Measurements from ENCODE around the gene HSD3B1.

Gene HSD3B1

DNA sequence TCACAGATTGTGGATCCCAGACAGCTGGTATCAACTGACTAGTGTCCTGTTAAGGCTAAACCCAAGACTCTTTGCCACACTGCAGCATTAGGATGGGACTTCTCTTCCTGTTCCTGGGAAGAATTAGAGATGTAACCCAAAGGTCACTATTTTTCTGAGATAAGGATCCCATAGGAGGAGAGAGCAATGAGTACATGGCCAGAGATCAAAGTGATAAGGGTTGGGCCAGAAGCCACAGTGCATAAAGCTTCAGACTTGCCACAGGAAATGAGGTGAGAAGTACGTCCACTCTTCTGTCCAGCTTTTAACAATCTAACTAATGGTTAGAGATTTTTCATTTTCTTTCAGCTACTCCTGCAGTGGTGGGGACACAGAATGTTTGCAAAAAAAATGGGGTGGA, at the start of gene HSD3B1:
Gene HSD3B1 (plus strand): TSS at position 270 of the 400 bp plus-strand sequence. CDS start 267 bp downstream, outside the sequence.
- Histone ChIP-seq H3K27me3 (ENCODE audit: insufficient read depth, low read length) (no peaks in the 10 kb centered on the region), H2AFZ (ENCODE audit: low read depth, low read length) (no peak within 1 kb of the TSS), H3K4me1 (ENCODE audit: insufficient read depth, low read length) (peaks cover 2% of the 10 kb centered on the region), H3K36me3 (ENCODE audit: insufficient read depth, low read length) (no peaks in the 10 kb centered on the region), H3K4me3 (ENCODE audit: low read length) (no peak within 1 kb of the TSS), H3K9me3 (ENCODE audit: low read length) (no peaks in the 10 kb centered on the region)

DNA sequence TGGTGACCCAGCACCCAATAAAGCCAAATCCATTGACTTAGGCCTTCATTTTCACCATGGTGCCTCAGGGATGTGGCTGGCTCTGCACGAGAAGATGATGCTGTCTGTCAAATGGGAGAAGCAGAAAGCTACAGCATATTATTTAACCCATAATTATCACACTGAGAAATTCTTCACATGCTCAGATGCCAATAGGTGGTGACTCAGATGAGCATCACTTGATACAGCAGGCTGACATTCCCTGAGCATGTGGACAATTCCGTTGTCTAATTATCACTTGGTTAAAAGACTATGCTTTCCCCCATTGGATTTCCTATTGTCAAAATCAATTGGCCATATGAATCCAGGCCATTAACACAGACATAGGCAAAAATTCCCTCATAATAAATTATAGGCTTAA, 44.0 kb upstream of the HSD3B1 start:
- Histone ChIP-seq H2AFZ (ENCODE audit: low read depth, low read length) (no peak overlapping the region), H3K36me3 (ENCODE audit: insufficient read depth, low read length) (no peaks in the 10 kb centered on the region), H3K4me3 (ENCODE audit: low read length) (no peak overlapping the region), H3K27me3 (ENCODE audit: insufficient read depth, low read length) (no peaks in the 10 kb centered on the region), H3K9me3 (ENCODE audit: low read length) (no peaks in the 10 kb centered on the region), H3K4me1 (ENCODE audit: insufficient read depth, low read length) (no peaks in the 10 kb centered on the region)

DNA sequence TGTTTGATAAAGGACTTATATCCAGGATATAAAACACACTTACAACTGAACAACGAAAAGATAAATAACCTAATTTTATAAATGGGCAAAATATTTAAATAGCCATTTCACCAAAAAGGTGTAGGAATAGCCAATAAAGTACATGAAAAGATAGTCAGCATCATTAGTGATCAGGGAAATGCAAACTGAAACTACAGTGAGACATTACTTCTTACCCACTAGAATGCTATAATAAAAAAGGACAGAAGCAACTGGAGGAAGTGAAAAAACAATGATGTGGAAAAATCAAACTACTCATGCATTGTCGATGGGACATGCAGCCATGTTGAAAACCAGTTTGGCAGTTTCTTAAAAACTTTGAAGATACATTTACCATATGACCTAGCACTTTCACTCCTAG, 43.4 kb upstream of the HSD3B1 start:
- Histone ChIP-seq H3K4me3 (ENCODE audit: low read length) (no peak overlapping the region), H3K9me3 (ENCODE audit: low read length) (no peaks in the 10 kb centered on the region), H3K36me3 (ENCODE audit: insufficient read depth, low read length) (no peaks in the 10 kb centered on the region)

DNA sequence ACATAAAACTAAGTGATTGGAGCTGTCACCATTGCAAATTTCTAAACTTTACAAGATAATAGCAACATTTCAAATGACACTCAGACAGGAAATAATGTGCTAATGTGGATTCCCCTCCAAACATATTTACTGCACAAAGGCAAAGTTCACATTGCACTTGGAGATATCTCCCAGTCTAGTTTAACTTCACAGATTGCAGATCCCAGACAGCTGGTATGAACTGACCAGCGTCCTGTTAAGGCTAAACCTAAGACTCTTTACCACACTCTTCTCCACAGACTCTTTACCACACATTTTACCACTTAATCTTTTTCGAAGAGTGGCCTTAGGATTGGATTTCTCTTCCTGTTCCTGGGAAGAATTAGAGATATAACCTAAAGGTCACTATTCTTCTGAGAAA, 40.6 kb upstream of the HSD3B1 start:
- Histone ChIP-seq H3K9me3 (ENCODE audit: low read length) (no peaks in the 10 kb centered on the region), H2AFZ (ENCODE audit: low read depth, low read length) (no peak overlapping the region), H3K36me3 (ENCODE audit: insufficient read depth, low read length) (no peaks in the 10 kb centered on the region), H3K27me3 (ENCODE audit: insufficient read depth, low read length) (no peaks in the 10 kb centered on the region), H3K4me3 (ENCODE audit: low read length) (no peak overlapping the region), H3K4me1 (ENCODE audit: insufficient read depth, low read length) (no peaks in the 10 kb centered on the region)

More for the DNA sequence above, 43.4 kb upstream of the HSD3B1 start:
- Histone ChIP-seq H3K4me1 (ENCODE audit: insufficient read depth, low read length) (no peaks in the 10 kb centered on the region), H2AFZ (ENCODE audit: low read depth, low read length) (no peak overlapping the region), H3K27me3 (ENCODE audit: insufficient read depth, low read length) (no peaks in the 10 kb centered on the region)

DNA sequence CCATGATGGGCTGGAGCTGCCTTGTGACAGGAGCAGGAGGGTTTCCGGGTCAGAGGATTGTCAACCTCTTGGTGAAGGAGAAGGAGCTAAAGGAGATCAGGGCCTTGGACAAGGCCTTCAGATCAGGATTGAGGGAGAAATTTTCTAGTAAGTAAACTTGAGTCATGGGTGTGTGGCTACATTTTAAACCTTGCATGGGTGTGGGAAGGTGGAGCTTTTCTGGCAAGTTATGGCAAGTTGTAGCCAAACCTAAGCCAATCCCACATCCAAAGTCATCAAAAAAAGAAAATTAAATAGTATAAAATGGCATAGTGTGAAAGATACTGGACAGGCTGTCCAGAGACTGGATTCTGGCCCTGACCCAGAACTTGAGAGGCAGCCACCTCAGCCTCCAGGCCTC, 39.8 kb upstream of the HSD3B1 start:
- peaks cover 3% of the 10 kb centered on the region for H3K27me3 ChIP-seq (ENCODE audit: insufficient read depth, low read length)
- no peaks in the 10 kb centered on the region for H3K4me1 ChIP-seq (ENCODE audit: insufficient read depth, low read length)
- H3K9me3 ChIP-seq (ENCODE audit: low read length), result no peaks in the 10 kb centered on the region
- no peak overlapping the region for H2AFZ ChIP-seq (ENCODE audit: low read depth, low read length)
- no peaks in the 10 kb centered on the region for H3K36me3 ChIP-seq (ENCODE audit: insufficient read depth, low read length)
- no peak overlapping the region for H3K4me3 ChIP-seq (ENCODE audit: low read length)

DNA sequence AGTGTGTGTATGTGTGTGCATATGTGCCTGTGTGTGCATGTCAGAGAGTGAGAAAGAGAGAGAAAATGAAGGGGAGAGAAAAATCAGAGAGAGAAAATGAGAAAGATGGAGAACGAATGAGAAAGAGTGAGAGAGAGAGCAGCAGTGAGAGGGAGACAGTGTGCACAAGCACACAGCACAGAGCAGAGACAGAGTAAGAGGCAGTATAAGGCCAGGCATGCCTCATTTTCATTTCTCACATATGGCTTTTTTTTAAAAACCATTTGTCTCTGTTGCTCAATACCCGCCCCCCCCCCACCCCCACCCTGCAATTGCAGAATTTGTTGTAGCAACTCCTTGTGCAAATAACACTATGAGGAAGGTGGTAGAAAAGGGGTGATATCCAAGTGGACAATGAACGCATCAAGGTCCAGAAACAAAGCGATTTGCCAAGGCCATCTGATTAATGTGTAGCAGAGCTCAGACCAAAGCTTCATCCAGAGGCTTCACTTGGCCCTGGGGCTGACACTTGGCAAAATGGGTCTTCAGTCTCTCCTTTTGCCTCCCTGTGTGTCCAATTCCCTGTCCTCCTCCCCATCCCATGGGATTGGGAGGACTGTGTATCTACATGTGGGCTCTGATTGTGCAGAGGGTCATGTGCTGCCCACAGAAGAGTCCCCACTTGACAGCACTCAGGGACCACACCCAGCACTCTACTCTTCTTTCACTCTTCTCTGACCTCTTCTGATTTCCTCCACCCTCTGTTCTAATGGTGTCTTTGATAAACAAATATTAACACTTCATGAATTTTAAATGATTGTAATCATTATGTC, 38.9 kb upstream of the HSD3B1 start:
- no peak overlapping the region for H3K4me3 ChIP-seq (ENCODE audit: low read length)
- H3K36me3 ChIP-seq (ENCODE audit: insufficient read depth, low read length), result no peaks in the 10 kb centered on the region
- no peaks in the 10 kb centered on the region for H3K4me1 ChIP-seq (ENCODE audit: insufficient read depth, low read length)
- peaks cover 3% of the 10 kb centered on the region for H3K27me3 ChIP-seq (ENCODE audit: insufficient read depth, low read length)
- no peaks in the 10 kb centered on the region for H3K9me3 ChIP-seq (ENCODE audit: low read length)
- H2AFZ ChIP-seq (ENCODE audit: low read depth, low read length), result no peak overlapping the region

DNA sequence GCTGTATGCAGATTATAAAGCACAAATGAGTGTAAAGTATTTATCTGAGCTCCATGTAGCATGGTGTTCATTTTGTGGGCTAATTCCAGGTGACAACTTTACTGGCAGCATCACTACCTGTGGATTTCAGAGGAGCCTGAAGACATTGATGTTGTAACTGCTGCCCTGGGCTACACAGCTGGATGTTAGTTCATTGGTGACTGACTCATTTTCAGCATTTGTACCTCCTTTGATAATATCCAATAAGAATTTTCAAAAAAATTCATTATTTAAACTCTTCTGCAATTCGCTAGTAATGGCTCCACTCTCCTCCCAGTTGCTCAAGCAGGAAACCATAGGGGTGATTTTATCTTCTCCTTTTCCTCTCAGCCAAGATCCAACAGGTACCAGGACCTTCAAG, 37.3 kb upstream of the HSD3B1 start:
- Histone ChIP-seq H3K4me3 (ENCODE audit: low read length) (no peak overlapping the region), H3K4me1 (ENCODE audit: insufficient read depth, low read length) (no peaks in the 10 kb centered on the region), H3K27me3 (ENCODE audit: insufficient read depth, low read length) (peaks cover 3% of the 10 kb centered on the region), H3K36me3 (ENCODE audit: insufficient read depth, low read length) (no peaks in the 10 kb centered on the region), H2AFZ (ENCODE audit: low read depth, low read length) (no peak overlapping the region), H3K9me3 (ENCODE audit: low read length) (no peaks in the 10 kb centered on the region)

DNA sequence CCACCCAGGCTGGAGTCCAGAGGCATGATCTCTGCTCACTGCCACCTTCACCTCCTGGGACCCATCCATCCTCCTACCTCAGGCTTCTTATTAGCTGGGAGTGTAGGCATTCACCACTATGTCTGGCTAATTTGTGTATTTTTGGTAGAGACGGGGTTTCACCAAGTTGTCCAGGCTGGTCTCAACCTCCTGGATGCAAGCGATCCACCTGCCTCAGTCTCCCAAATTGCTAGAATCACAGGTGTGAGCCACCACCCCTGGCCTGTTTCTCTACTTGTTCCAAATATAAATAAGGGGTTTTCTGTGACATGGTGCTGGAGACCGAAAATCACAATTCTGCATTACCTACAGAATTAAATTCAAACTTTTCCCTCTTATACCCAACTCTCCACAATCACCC, 36.6 kb upstream of the HSD3B1 start:
- Histone ChIP-seq H3K27me3 (ENCODE audit: insufficient read depth, low read length) (peaks cover 3% of the 10 kb centered on the region), H3K9me3 (ENCODE audit: low read length) (no peaks in the 10 kb centered on the region), H2AFZ (ENCODE audit: low read depth, low read length) (no peak overlapping the region), H3K4me3 (ENCODE audit: low read length) (no peak overlapping the region), H3K36me3 (ENCODE audit: insufficient read depth, low read length) (no peaks in the 10 kb centered on the region), H3K4me1 (ENCODE audit: insufficient read depth, low read length) (no peaks in the 10 kb centered on the region)

DNA sequence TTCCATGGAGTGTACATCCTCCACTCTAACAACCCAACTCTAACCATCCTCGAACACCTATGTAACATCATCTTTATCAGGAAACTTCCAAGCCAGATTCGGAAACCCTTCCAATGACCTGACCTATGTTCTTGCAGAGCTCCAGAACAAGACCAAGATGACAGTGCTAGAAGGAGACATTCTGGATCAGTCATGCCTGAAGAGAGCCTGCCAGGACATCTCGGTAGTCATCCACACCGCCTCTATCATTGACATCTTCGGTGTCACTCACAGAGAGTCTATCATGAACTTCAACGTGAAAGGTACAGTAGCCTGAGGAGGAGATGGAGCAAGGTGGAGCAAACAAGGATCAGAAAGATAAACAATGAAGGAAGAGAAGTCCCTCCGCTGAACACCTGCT, 36.1 kb upstream of the HSD3B1 start:
- no peaks in the 10 kb centered on the region for H3K9me3 ChIP-seq (ENCODE audit: low read length)
- no peak overlapping the region for H3K4me3 ChIP-seq (ENCODE audit: low read length)
- no peak overlapping the region for H2AFZ ChIP-seq (ENCODE audit: low read depth, low read length)
- H3K36me3 ChIP-seq (ENCODE audit: insufficient read depth, low read length), result no peaks in the 10 kb centered on the region
- H3K4me1 ChIP-seq (ENCODE audit: insufficient read depth, low read length), result no peaks in the 10 kb centered on the region
- H3K27me3 ChIP-seq (ENCODE audit: insufficient read depth, low read length), result peaks cover 3% of the 10 kb centered on the region

DNA sequence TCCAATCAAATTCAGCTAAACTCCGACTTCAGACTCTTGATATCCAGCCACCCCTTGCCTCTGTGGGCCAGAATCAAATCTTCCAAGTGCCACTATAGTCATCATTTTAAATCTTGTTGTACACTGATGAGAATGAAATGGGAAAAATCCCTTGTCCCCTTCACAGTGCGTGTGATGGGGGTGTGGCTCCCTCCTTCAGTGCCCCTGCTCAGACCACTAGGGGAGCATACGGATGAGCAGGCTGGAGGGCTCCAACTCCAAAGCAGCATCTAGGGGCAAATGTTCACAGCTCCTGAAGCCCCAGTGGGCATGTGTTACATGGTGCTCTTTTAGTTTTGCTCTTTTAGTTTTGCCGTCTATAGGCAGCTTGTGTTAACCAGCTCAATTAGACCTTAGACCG, 35.4 kb upstream of the HSD3B1 start:
- H3K36me3 ChIP-seq (ENCODE audit: insufficient read depth, low read length), result no peaks in the 10 kb centered on the region
- H3K4me1 ChIP-seq (ENCODE audit: insufficient read depth, low read length), result no peaks in the 10 kb centered on the region
- H2AFZ ChIP-seq (ENCODE audit: low read depth, low read length), result no peak overlapping the region
- peaks cover 3% of the 10 kb centered on the region for H3K27me3 ChIP-seq (ENCODE audit: insufficient read depth, low read length)
- no peak overlapping the region for H3K4me3 ChIP-seq (ENCODE audit: low read length)
- H3K9me3 ChIP-seq (ENCODE audit: low read length), result no peaks in the 10 kb centered on the region

DNA sequence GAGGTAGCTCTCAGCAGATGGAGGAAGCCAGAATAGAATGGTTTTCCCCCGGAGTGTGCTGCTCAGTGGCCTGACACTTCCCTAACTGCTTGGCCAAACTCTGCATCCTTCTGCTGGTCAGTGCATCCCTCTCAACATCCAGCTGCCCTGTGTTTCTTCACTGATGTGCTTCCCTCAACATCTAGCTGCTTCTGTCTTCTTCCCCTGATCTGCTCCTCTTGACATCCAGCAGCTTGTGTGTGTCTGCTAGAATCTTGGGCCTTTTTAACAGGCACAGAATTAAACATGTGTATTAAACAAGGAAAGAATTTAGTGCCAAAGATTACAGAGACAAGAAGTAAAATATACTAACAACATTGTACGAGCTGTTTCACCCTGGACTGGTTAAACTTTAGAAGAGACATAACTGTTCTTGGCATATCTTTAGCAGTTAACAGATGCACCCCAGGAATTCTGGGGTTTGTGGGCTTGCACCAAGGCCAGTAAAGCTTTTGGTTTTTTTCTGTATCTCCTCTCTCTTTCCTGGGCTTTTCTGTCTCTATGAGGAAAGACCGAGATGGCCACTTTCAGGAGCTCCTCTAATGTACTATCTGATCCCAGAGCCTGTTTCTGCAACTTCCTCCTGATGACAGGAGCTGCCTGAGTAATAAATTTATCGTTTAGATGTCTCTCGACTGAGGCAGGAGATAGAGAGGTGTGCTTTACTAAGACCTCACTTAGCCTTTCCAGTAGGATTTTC, 34.8 kb upstream of the HSD3B1 start:
- no peaks in the 10 kb centered on the region for H3K36me3 ChIP-seq (ENCODE audit: insufficient read depth, low read length)
- H2AFZ ChIP-seq (ENCODE audit: low read depth, low read length), result no peak overlapping the region
- no peaks in the 10 kb centered on the region for H3K4me1 ChIP-seq (ENCODE audit: insufficient read depth, low read length)
- H3K4me3 ChIP-seq (ENCODE audit: low read length), result no peak overlapping the region
- peaks cover 3% of the 10 kb centered on the region for H3K27me3 ChIP-seq (ENCODE audit: insufficient read depth, low read length)
- no peaks in the 10 kb centered on the region for H3K9me3 ChIP-seq (ENCODE audit: low read length)

DNA sequence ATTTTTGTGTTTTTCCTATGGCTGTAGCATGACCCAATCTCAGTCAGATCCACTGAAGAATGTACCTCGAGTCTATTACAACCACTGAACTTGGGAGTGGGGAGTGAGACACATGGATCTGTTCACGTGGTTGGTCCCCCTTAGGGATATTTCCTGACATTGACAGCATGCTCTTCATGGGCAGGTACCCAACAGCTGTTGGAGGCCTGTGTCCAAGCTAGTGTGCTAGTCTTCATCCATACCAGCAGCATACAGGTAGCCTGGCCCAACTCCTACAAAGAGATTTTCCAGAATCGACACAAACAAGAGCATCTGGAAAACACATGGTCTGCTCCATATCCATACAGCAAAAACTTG, 34.2 kb upstream of the HSD3B1 start:
- Histone ChIP-seq H2AFZ (ENCODE audit: low read depth, low read length) (no peak overlapping the region), H3K36me3 (ENCODE audit: insufficient read depth, low read length) (no peaks in the 10 kb centered on the region), H3K27me3 (ENCODE audit: insufficient read depth, low read length) (peaks cover 3% of the 10 kb centered on the region), H3K9me3 (ENCODE audit: low read length) (no peaks in the 10 kb centered on the region), H3K4me1 (ENCODE audit: insufficient read depth, low read length) (no peaks in the 10 kb centered on the region), H3K4me3 (ENCODE audit: low read length) (no peak overlapping the region)

DNA sequence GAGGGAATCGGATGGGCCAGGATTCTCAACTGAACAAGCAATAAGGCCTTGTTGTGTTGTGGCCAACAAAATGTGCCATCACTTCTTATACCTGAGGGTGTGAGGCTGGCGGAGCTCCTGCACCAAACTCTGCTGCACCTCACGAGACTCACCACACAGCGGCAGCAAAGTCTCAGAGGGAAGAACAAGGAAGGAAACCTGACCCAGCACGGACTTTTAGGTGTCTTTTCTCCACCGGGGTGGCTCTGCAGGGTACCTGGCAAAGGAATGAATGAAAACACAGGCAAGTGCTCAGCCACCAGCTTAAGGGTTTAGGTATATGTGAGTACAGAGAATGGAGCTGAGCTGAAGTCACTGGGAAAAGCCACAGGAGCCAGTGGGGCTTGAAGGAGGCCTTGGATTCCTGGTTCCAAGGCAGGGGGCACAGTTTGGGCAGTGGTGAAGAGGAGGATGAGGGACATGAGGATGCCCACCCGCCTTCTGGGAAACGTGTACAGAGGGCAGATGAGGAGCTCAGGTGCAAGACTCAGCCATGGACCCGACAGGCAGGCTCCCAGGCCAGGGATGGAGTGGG, 31.1 kb upstream of the HSD3B1 start:
- no peaks in the 10 kb centered on the region for H3K36me3 ChIP-seq (ENCODE audit: insufficient read depth, low read length)
- no peak overlapping the region for H2AFZ ChIP-seq (ENCODE audit: low read depth, low read length)
- no peak overlapping the region for H3K4me3 ChIP-seq (ENCODE audit: low read length)
- no peaks in the 10 kb centered on the region for H3K4me1 ChIP-seq (ENCODE audit: insufficient read depth, low read length)
- H3K9me3 ChIP-seq (ENCODE audit: low read length), result no peaks in the 10 kb centered on the region
- peaks cover 3% of the 10 kb centered on the region for H3K27me3 ChIP-seq (ENCODE audit: insufficient read depth, low read length)
